ENCODE measurements around the gene CMTR1.

CMTR1 gene

DNA sequence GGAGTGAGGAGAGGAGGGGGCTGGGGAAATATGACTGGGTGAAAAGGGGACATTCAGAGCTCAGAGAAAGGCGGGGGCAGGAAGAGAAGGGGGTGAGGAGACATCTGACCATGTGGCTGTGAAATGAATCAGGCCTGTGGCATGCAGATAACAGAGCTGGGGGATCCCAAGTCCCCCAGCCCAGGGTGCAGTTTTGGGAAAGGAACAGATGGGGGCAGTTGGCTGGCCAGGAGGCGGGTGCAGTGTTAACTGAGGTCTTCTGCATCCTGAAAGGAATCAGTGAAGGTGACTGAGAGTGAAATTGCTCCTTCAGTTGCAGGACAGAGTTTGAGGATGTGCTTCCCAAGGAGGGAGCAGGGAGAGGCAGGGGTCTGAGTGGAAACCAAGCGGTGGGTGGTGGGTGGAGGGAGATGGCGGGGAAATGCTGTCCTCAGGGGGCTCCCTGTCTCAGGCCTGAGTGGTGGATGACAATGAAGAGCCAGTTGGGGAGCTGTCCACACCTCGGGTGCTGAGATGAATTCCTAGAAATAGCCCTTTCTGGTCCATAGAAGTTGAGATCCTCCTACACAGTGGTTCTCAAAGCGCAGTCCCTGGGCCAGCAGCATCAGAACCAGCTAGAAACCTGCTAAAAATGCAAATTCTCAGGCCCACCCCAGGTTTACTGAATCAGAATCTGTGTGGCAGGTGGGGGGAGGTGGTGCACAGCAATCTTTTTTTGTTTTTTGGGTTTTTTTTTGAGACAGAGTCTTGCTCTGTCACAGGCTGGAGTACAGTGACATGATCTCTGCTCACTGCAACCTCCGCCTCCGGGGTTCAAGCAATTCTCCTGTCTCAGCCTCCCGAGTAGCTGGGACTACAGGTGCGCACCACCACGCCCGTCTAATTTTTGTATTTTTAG lies 92.7 kb downstream of the CMTR1 start:
- no peak for DNase-seq (ENCODE audit: low read depth)
- H3K4me3 ChIP-seq (ENCODE audit: low read depth, low read length) = no peak overlapping the region
- no peak for TF ChIP-seq CTCF (IDR thresholded peaks at IDR 0.05; ENCODE audit: low read depth, low read length, missing control alignments)
- in situ Hi-C loops (cut with HindIII; ENCODE audit: low sequenced_read_pairs) = loop anchor here (5.0 kb wide), 1 partner anchor 47 kb away; no protein-coding TSS in a partner anchor

DNA sequence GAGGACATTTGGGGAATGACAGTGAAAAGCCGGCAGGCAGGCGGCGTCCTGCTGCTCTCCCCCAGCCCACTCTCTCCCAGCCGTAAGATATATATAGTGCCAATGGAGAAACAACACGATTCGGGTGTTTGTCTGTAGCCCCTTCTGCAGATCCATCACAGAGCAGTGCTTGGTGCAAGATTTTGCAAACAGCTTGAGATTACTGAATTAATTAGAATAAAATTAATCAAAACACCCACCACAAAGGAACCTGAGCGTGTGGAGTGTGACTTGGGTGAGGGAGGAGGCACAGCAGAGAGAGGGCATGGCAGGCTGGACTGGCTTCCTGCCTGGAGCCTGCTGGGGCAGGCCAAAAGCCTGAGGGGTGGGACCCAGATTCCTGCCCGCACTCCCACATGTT lies 95.5 kb downstream of the CMTR1 start:
- in situ Hi-C loops (cut with HindIII; ENCODE audit: low sequenced_read_pairs) = loop anchor here (5.0 kb wide), 1 partner anchor 44 kb away; no protein-coding TSS in a partner anchor
- no peak for TF ChIP-seq CTCF (IDR thresholded peaks at IDR 0.05; ENCODE audit: low read depth, low read length, missing control alignments)
- no peak for DNase-seq (ENCODE audit: low read depth)
- H3K4me3 ChIP-seq (ENCODE audit: low read depth, low read length) = no peak overlapping the region

GRCh38 chr6:37530297-37530696 lies 97.3 kb downstream of the CMTR1 start:
- in situ Hi-C loops (cut with HindIII; ENCODE audit: low sequenced_read_pairs) = no loop called here
- TF ChIP-seq CTCF (IDR thresholded peaks at IDR 0.05; ENCODE audit: low read depth, low read length, missing control alignments) = no peak
- DNase-seq (ENCODE audit: low read depth) = no peak
- H3K4me3 ChIP-seq (ENCODE audit: low read depth, low read length) = no peak overlapping the region

DNA sequence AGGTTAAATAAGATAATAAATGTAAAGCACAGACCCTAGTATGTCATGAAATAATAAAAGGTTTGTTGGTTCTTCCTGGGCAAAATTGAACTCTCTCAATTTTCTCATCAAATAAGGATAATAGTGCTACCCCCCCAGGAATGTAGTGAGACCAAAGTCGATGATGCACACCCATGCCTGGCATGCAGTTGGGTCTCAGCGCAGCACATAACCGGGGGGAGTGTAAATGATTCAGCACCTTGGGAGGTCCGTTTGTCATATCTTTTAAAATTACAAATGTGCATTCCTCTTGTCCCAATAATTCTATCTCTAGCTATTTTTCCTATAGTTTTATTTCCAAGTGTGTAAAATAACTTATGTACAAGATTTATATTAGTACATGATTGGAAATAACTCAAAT lies 98.0 kb downstream of the CMTR1 start:
- no peak for TF ChIP-seq CTCF (IDR thresholded peaks at IDR 0.05; ENCODE audit: low read depth, low read length, missing control alignments)
- no peak for DNase-seq (ENCODE audit: low read depth)
- H3K4me3 ChIP-seq (ENCODE audit: low read depth, low read length) = no peak overlapping the region
- in situ Hi-C loops (cut with HindIII; ENCODE audit: low sequenced_read_pairs) = no loop called here
